Astrocyte (in vitro differentiated cells and primary cell): Measurements from ENCODE around the gene EYS.

Source experiments
- EZH2 ChIP-seq: IDR thresholded peaks from 2 replicates; pipeline ENCODE4 v1.6.1; 2012; ENCODE audit warnings: mild to moderate bottlenecking, low read length, inconsistent platforms; ENCODE audit not compliant: insufficient read depth
- TF ChIP-seq, protein P1 (sequence below): IDR thresholded peaks from 2 replicates; pipeline ENCODE4 v1.5.1; 2011; ENCODE audit warnings: low read depth, mild to moderate bottlenecking, inconsistent platforms, low read length, moderate library complexity; ENCODE audit not compliant: insufficient read depth

DNA sequence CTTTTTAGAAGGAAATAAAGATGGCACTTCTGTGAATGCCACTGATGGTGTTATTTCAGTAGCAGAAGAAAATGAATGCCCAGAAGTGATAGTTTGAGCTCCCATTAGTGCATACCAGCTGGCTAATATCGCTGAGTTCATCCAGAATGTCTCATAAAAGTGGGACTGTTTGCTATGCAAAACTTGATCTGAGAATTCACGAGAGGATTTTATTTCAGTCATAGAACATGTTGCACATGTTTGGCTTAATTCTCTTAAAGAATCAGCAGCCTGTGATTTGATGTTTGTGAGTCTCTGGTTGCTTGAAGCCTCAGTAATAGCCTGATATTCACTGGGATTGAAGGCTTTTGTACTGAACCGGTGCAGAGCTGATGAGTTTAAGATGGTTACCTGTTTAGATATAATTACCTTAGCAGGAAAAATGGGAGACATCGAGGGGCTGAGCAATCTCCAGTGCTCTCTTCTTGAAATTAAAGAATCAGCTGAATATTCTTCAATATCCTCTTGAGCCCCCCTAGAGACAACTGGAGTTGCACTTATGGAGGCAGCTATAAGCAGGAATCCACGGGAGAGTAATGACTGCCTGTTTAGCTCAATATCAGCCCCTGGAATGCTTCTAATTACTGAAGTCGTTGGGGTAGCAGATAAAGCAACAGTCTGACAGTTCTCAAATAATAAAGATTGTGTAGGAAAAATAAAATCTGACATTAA lies 1115.9 kb downstream of the EYS start:
- TF ChIP-seq, protein P1, sequence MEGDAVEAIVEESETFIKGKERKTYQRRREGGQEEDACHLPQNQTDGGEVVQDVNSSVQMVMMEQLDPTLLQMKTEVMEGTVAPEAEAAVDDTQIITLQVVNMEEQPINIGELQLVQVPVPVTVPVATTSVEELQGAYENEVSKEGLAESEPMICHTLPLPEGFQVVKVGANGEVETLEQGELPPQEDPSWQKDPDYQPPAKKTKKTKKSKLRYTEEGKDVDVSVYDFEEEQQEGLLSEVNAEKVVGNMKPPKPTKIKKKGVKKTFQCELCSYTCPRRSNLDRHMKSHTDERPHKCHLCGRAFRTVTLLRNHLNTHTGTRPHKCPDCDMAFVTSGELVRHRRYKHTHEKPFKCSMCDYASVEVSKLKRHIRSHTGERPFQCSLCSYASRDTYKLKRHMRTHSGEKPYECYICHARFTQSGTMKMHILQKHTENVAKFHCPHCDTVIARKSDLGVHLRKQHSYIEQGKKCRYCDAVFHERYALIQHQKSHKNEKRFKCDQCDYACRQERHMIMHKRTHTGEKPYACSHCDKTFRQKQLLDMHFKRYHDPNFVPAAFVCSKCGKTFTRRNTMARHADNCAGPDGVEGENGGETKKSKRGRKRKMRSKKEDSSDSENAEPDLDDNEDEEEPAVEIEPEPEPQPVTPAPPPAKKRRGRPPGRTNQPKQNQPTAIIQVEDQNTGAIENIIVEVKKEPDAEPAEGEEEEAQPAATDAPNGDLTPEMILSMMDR: no peak
- TF ChIP-seq EZH2: no peak
